Peyer's patch (tissue), 4 donors: ENCODE measurements around the gene TMEM51.

Experiments
- CTCF ChIP-seq, 6 experiments: fragments of 450-650 bp in 4 of 6; fragments of 200-600 bp in 2 of 6; sonication (generic) in 1 of 6; IDR thresholded peaks; one replicate each; pipeline ENCODE4 v1.5.1; 2017 to 2019; ENCODE audit warnings: antibody characterized with exemption in 6 of 6, mild to moderate bottlenecking in 3 of 6, moderate library complexity in 1 of 6
- POLR2A ChIP-seq, 2 donors: fragments of 450-650 bp; IDR thresholded peaks; one replicate each; pipeline ENCODE4 v1.5.1; 2017; ENCODE audit warnings: antibody characterized with exemption in 2 of 2, mild to moderate bottlenecking in 2 of 2, moderate library complexity in 2 of 2

GRCh38 chr1:15218287-15219279 lies 65.0 kb downstream of the TMEM51 start:
- TF ChIP-seq POLR2A (IDR thresholded peaks at IDR 0.05) (no peak), CTCF (IDR thresholded peaks at IDR 0.05) (no peak)
